NCI-H2029 treated with DMSO at 0.1 percent for 48 hours (cell line): Measurements from ENCODE around the gene SH2D7.

Experiments used
- DNase-seq: peaks from one replicate; lab custom pipeline; 2025; lab: John Stamatoyannopoulos, UW

SH2D7 gene

GRCh38 chr15:78079298-78080087 is 12.9 kb upstream of the SH2D7 start:
- no peak for DNase-seq

GRCh38 chr15:78080088-78080460 is 12.3 kb upstream of the SH2D7 start:
- DNase-seq = no peak

- no peak for DNase-seq
Measured at GRCh38 chr15:78082106-78082742, 10.1 kb upstream of the SH2D7 start.

GRCh38 chr15:78082743-78083110 is 9.6 kb upstream of the SH2D7 start:
- no peak for DNase-seq

- DNase-seq = no peak
Measured at GRCh38 chr15:78083186-78083585, 9.2 kb upstream of the SH2D7 start.

- DNase-seq = no peak
Measured at GRCh38 chr15:78083687-78084448, 8.5 kb upstream of the SH2D7 start.

GRCh38 chr15:78084449-78084750 is 8.0 kb upstream of the SH2D7 start:
- DNase-seq = no peak

- no peak for DNase-seq
Measured at GRCh38 chr15:78085928-78086327, 6.4 kb upstream of the SH2D7 start.

GRCh38 chr15:78087951-78088772 is 4.2 kb upstream of the SH2D7 start:
- no peak for DNase-seq

GRCh38 chr15:78088773-78089080 is 3.6 kb upstream of the SH2D7 start:
- no peak for DNase-seq

GRCh38 chr15:78090422-78091063 is 1.8 kb upstream of the SH2D7 start:
- DNase-seq = no peak

GRCh38 chr15:78093242-78094020 is 1.1 kb downstream of the SH2D7 start:
- no peak for DNase-seq

- no peak for DNase-seq
Measured at GRCh38 chr15:78097667-78098066, 5.3 kb downstream of the SH2D7 start.

GRCh38 chr15:78098131-78098755 is 5.9 kb downstream of the SH2D7 start:
- no peak for DNase-seq

- no peak for DNase-seq
Measured at GRCh38 chr15:78100886-78101285, 8.5 kb downstream of the SH2D7 start.

- no peak for DNase-seq
Measured at GRCh38 chr15:78101423-78102105, 9.2 kb downstream of the SH2D7 start.

GRCh38 chr15:78102211-78102610 is 9.8 kb downstream of the SH2D7 start:
- no peak for DNase-seq

GRCh38 chr15:78102741-78103140 is 10.4 kb downstream of the SH2D7 start:
- no peak for DNase-seq

GRCh38 chr15:78103406-78104118 is 11.2 kb downstream of the SH2D7 start:
- DNase-seq = no peak

GRCh38 chr15:78104119-78104479 is 11.7 kb downstream of the SH2D7 start:
- DNase-seq = no peak
